ENCODE measurements around the gene C5AR1.
A peak's percentile ranks its signal among the peaks of the same experiment; 100 is the strongest.

The C5AR1 gene

GRCh38 chr19:47370045-47370611 lies 60.5 kb downstream of the C5AR1 start:
- peak; percentile 90 for DNase-seq

DNA sequence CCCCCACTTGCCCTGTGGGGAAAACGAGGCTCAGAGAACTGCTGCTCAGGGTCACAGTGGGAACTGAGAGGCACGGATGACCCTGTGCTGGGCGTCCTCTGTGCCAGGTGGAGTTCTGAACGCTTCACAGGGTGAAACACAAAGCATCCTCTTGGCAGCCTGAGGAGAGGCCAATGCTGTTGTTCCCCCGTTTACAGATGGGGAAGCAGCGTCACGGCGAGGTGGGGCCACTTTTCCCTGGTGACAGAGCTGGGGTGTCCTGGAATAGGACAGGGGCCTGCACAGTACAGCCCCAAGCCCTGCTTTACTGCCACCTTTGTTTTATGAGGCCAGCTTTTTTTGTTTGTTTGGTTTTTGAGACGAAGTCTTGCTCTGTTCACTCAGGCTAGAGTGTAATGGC lies 61.6 kb downstream of the C5AR1 start:
- DNase-seq: no peak
